HG03378 (cell line): Measurements from ENCODE around the gene AAK1.

Source experiments
- ATAC-seq: cut with Tn5 transposase; IDR thresholded peaks from one replicate; pipeline ENCODE4 v1.9.1; 2021; ENCODE audit warnings: mild to moderate bottlenecking, moderate library complexity; ENCODE audit not compliant: unreplicated experiment

Gene AAK1

GRCh38 chr2:69547984-69548715 lies 95.4 kb downstream of the AAK1 start:
- no peak for ATAC-seq

- ATAC-seq = no peak
These were observed 96.9 kb downstream of the AAK1 start for GRCh38 chr2:69546646-69547045.

- ATAC-seq = no peak
These were observed 98.0 kb downstream of the AAK1 start for GRCh38 chr2:69545477-69545932.

- ATAC-seq = no peak
These were observed 98.6 kb downstream of the AAK1 start for GRCh38 chr2:69544951-69545350.

GRCh38 chr2:69539549-69539908 lies 104.0 kb downstream of the AAK1 start:
- no peak for ATAC-seq

GRCh38 chr2:69538872-69539548 lies 104.5 kb downstream of the AAK1 start:
- no peak for ATAC-seq

- ATAC-seq = no peak
These were observed 105.3 kb downstream of the AAK1 start for GRCh38 chr2:69538249-69538648.

GRCh38 chr2:69535817-69536241 lies 107.7 kb downstream of the AAK1 start:
- peak; percentile 54 for ATAC-seq

- no peak for ATAC-seq
These were observed 112.4 kb downstream of the AAK1 start for GRCh38 chr2:69531186-69531585.

GRCh38 chr2:69529480-69529879 lies 114.1 kb downstream of the AAK1 start:
- ATAC-seq = no peak

GRCh38 chr2:69525261-69525660 lies 118.3 kb downstream of the AAK1 start:
- ATAC-seq = no peak

GRCh38 chr2:69524799-69525198 lies 118.7 kb downstream of the AAK1 start:
- no peak for ATAC-seq

GRCh38 chr2:69521747-69522146 lies 121.8 kb downstream of the AAK1 start:
- ATAC-seq = no peak

GRCh38 chr2:69518841-69519240 lies 124.7 kb downstream of the AAK1 start:
- no peak for ATAC-seq

- ATAC-seq = no peak
These were observed 126.1 kb downstream of the AAK1 start for GRCh38 chr2:69517410-69517809.

- ATAC-seq = no peak
These were observed 128.7 kb downstream of the AAK1 start for GRCh38 chr2:69514819-69515218.

- ATAC-seq = no peak
These were observed 129.1 kb downstream of the AAK1 start for GRCh38 chr2:69514406-69514805.

- ATAC-seq = no peak
These were observed 131.1 kb downstream of the AAK1 start for GRCh38 chr2:69512446-69512845.

- no peak for ATAC-seq
These were observed 133.3 kb downstream of the AAK1 start for GRCh38 chr2:69510204-69510603.

- ATAC-seq = no peak
These were observed 133.8 kb downstream of the AAK1 start for GRCh38 chr2:69509750-69510140.

- no peak for ATAC-seq
These were observed 134.4 kb downstream of the AAK1 start for GRCh38 chr2:69509011-69509749.

GRCh38 chr2:69505710-69506109 lies 137.8 kb downstream of the AAK1 start:
- no peak for ATAC-seq
